GM18951 (cell line): ENCODE measurements around the gene THOP1.
"Not testable (repeated sequence)": the region's sequence is repeated elsewhere in the genome, so short reads cannot be mapped to it uniquely, and the experiment has no call there.

Experiments
- POLR2A ChIP-seq: IDR thresholded peaks from 4 replicates; pipeline ENCODE4 v1.6.1; 2011; ENCODE audit warnings: mild to moderate bottlenecking; ENCODE audit not compliant: insufficient read length, insufficient read depth; ENCODE audit errors: extremely low read depth
- in situ Hi-C: fragments of 300-500 bp; cut with MboI; formaldehyde crosslinking; loops from one replicate; pipeline ENCODE4 v1.12.0; 2022; ENCODE audit warnings: low sequenced_read_pairs, mixed read lengths, inconsistent platforms; ENCODE audit not compliant: unreplicated experiment

The THOP1 gene

DNA sequence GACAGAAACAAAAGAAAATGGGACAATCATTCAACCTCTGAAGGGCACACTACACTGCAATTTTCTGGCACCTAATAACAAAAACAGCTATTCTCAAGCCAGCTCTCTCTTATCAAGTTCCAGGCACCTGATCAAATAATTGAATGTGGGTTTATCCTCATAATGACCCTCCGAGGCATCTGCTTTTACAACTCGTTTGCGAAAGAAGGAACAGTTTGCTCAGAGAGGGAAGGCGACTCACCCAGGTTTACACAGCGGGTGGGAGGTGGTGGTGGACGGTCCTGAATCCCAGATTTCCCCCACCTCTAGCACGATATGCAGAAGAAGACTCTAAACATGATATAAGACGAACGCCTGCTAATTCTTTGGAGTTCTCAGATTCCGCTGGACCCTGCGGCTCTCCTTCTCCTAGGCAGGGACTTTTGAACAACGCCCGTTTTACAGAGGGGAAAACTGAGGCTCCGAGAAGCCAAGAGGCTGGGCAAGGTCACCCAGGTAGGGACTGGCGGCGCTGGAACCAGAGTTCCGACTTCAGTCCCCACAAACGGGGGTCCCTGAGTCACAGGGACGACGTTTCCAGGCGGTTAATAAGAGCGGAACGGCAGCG is 2.9 kb upstream of the THOP1 start:
- TF ChIP-seq POLR2A: no peak
- in situ Hi-C loops: no loop called here

- in situ Hi-C loops: no loop called here
- TF ChIP-seq POLR2A: peak; percentile 90
Measured at GRCh38 chr19:2782936-2783780, 2.1 kb upstream of the THOP1 start, which contains the start of gene SGTA. TSS of gene SGTA (minus strand) at chr19:2783273. CDS start at chr19:2769068, 14,205 bp downstream.

DNA sequence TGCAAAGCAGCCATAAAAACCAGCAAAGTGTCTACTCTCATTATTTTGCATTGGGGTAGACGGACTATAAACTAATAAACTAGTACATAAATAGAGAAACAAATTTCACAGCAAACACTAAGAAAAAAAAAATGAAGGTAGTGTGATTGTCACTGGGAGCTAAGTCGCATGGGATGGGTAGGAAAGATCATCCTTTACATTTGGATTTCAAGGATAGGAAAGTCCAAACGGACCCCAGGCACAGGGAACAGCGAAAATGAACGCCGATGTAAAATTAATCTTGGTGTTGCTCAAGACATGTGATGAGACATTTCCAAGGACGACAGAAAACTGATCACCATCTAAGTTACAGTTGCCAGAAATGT is 1.5 kb upstream of the THOP1 start:
- TF ChIP-seq POLR2A: no peak
- in situ Hi-C loops: no loop called here

GRCh38 chr19:2787115-2787514 is 1.8 kb downstream of the THOP1 start:
- in situ Hi-C loops: no loop called here
- TF ChIP-seq POLR2A: no peak

DNA sequence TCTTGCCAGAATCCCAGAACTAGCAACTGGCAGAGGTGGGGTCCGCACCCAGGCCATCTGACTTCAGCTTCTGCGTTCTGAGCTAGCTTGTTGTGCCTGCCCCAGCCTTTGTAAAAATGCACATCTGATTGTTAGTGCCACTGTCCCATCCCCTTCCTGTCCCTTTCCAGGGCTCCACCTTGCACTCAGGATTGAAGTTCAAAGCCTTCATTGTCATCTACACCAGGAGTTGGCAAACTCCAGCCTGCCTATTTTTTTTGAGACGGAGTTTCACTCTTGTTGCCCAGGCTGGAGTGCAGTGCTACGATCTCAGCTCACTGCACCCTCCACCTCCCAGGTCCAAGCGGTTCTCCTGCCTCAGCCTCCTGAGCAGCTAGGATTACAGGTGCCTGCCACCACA is 2.9 kb downstream of the THOP1 start:
- no peak for TF ChIP-seq POLR2A
- in situ Hi-C loops: no loop called here

GRCh38 chr19:2790194-2790556 is 4.9 kb downstream of the THOP1 start:
- no peak for TF ChIP-seq POLR2A
- in situ Hi-C loops: no loop called here

GRCh38 chr19:2790557-2791271 is 5.4 kb downstream of the THOP1 start:
- TF ChIP-seq POLR2A: no peak
- in situ Hi-C loops: no loop called here

DNA sequence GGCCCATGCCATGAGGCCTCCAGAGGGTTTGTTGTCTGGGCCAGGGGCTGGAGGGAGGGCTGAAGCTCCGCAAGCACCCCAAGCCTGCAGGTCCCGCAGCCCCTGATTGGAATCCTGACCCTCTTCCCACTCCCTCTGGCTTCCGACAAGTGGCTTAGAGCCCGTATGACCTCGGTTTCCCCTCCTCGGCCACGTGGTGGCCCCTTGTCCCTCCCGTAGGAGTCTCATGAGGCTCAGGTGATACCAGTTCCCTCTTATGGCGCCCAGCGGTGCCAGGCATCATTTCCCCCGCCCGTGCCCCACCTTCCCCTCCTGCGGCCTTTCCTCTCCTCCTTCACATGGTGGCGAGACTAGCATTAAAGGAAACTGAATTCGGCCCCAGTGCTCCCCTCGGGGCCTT is 6.1 kb downstream of the THOP1 start:
- TF ChIP-seq POLR2A: no peak
- in situ Hi-C loops: no loop called here

DNA sequence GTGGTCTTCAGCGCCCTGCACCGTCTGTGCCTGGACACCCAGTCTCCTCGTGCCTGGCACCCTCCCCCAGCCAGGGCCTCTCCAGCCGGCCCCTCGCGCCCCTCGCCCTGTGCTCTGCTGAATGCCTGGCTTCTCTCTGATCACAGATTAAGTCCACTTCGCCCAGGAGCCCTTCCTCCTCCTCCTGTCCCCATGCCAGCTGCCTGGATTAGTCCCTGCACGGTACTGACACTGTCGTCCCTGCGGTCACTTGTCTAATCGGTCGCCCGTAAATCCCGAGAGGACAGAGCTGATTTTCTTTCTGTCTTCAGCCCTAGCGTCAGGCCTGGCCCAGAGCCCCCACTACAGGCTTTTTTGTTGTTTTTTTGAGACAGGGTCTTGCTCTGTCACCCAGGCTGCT is 6.6 kb downstream of the THOP1 start:
- no peak for TF ChIP-seq POLR2A
- in situ Hi-C loops: no loop called here

DNA sequence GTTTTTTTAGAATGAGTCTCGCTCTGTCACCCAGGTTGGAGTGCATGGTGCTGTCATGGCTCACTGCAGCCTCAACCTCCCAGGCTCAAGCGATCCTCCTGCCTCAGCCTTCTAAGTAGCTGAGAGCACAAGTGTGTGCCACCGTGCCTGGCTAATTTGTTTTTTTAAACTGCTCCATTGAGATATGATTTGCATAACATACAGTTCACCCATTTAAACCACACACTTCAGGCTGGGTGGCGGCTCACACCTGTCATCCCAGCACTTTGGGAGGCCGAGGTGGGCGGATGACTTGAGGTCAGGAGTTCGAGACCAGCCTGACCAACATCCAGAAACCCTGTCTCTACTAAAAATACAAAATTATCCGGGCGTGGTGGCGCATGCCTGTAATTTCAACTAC is 7.4 kb downstream of the THOP1 start:
- in situ Hi-C loops: not testable (repeated sequence)

DNA sequence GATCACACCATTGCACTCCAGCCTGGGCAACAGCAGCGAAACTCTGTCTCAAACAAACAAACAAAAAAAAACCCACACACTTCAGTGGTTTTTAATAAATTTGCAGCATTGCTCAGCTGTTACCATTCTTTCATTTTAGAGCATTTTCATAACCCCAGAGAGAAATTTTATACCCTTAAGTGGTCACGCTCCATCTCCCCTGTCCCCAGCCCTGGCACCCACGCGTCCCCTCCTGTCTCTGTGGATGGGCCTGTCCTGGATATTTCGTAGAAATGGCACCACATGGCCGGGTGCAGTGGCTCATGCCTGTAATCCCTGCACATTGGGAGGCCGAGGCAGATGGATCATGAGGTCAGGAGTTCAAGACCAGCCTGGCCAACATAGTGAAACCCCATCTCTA is 7.8 kb downstream of the THOP1 start:
- no peak for TF ChIP-seq POLR2A
- in situ Hi-C loops: no loop called here

GRCh38 chr19:2793577-2793976 is 8.3 kb downstream of the THOP1 start:
- no peak for TF ChIP-seq POLR2A

DNA sequence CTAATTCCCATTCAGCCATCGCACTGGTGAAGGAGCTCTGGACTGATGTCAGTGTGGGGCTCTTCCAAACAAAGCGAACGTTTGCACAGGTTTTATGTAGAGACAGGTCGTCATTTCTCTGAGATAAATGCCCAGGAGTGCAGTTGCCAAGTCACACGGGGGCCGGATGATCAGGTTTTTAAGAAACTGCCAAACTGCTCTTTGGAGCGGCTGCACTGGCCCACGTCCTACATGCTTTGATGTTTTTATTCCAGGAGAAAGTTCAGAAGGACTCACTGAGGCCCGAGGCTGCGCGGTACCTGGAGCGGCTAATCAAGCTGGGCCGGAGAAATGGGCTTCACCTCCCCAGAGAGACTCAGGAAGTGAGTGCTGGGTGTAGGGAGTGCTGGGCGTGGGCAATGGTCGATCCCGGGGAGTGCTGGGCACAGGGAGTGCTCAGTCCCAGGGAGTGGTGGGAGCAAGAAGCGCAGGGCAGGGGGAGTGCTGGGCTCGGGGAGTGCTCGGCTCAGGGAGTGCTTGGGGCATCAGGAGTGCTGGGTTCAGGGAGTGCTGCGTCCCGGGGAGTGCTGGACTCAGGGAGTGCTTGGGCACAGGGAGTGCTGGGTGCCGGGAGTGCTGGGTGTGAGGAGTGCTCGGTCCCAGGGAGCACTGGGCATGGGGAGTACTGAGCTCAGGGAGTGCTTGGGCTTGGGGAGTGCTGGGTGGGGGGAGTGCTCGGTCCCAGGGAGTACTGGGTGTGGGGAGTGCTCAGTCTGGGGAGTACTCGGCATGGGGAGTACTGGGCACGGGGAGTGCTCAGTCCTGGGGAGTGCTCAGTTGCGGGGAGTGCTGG is 10.7 kb downstream of the THOP1 start:
- in situ Hi-C loops: no loop called here
- no peak for TF ChIP-seq POLR2A

More at GRCh38 chr19:2793577-2793976, 8.3 kb downstream of the THOP1 start:
- in situ Hi-C loops: no loop called here
